GM12865 (cell line): Measurements from ENCODE around the gene KCNC2.
A peak's percentile ranks its signal among the peaks of the same experiment; 100 is the strongest.

Source experiments
- DNase-seq: peaks from one replicate; pipeline ENCODE4 v3.0.0; 2010; ENCODE audit warnings: low read depth
- H3K4me3 ChIP-seq: 2 replicates; pipeline ENCODE4 v1.5.1; 2011; ENCODE audit warnings: mild to moderate bottlenecking, low read depth, low read length, control low read depth
- CTCF ChIP-seq: IDR thresholded peaks from 2 replicates; pipeline ENCODE4 v1.5.1; 2011; ENCODE audit warnings: low read length, control low read depth, low read depth, inconsistent platforms; ENCODE audit not compliant: insufficient read depth; ENCODE audit errors: missing control alignments

The KCNC2 gene

DNA sequence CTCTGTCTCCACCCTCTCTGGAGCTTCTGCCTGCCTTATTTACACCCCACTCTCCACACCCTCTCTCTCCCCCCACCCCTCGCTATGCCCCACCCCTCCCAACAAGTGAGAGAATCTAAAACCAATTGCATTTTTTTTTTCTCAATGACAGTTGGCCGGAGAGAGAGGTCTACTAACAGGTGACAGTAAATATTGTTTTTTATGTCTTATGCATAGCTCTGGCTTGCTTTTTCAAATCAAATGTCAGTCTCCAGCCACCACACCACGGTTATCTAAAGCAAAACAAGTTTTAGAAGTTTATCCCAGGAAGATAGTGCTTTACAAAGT, at the start of gene KCNC2:
Gene KCNC2, minus strand, starts transcription at position 28 of the 327 bp plus-strand sequence.
- TF ChIP-seq CTCF: no peak
- no peak for DNase-seq
- H3K4me3 ChIP-seq: no peak within 1 kb of the TSS

GRCh38 chr12:75259143-75259542, 49.5 kb upstream of the KCNC2 start:
- no peak for DNase-seq

DNA sequence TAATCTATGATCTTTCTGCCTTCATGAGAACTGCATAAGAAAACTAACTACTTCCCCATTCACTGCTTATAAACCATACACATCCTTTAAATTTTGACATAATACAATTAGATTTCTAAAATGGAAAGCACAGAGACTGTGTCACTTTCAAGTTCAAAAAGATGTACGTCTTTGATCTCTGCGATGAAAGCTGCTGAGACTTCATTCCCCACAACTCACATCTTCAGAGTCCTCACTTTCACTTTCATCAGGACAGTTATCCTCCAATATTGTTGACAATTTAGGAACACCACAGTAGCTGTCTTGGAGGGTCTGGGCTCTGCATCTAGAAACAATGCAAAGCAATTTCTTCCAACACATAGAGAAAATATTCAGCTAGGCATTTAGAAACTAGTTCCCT, 47.9 kb upstream of the KCNC2 start:
- no peak overlapping the region for H3K4me3 ChIP-seq
- TF ChIP-seq CTCF: no peak

More at GRCh38 chr12:75259143-75259542, 49.5 kb upstream of the KCNC2 start:
- TF ChIP-seq CTCF: no peak
- no peak overlapping the region for H3K4me3 ChIP-seq

GRCh38 chr12:75245108-75245507, 35.5 kb upstream of the KCNC2 start:
- no peak overlapping the region for H3K4me3 ChIP-seq
- TF ChIP-seq CTCF: no peak
- no peak for DNase-seq

More for the DNA sequence above, 47.9 kb upstream of the KCNC2 start:
- no peak for DNase-seq

GRCh38 chr12:75239987-75240386, 30.3 kb upstream of the KCNC2 start:
- peak; percentile 3 for DNase-seq
- H3K4me3 ChIP-seq: no peak overlapping the region
- no peak for TF ChIP-seq CTCF

GRCh38 chr12:75236206-75236605, 26.6 kb upstream of the KCNC2 start:
- H3K4me3 ChIP-seq: no peak overlapping the region
- no peak for TF ChIP-seq CTCF
- DNase-seq: no peak

- H3K4me3 ChIP-seq: no peak overlapping the region
- DNase-seq: no peak
- TF ChIP-seq CTCF: no peak
Observed at GRCh38 chr12:75227132-75227531, 17.5 kb upstream of the KCNC2 start.
